Neural progenitor cell (in vitro differentiated cells): ENCODE results near the gene GALNT13. TPM values are rescaled to one million over a fixed set of nuclear protein-coding genes. Genes with fewer than 3 reads are reported as not detected.

ENCODE experiments used
- DNase-seq: peaks from one replicate; pipeline ENCODE4 v3.0.0-alpha.2; 2016; ENCODE audit warnings: low spot score
- H2AFZ ChIP-seq: fragments of 200-600 bp; sonication (generic); replicated peaks from 2 replicates; pipeline ENCODE4 v1.6.1; 2016; ENCODE audit warnings: antibody characterized with exemption
- H3F3A ChIP-seq: fragments of 200-600 bp; sonication (generic); 2 replicates; pipeline ENCODE4 v1.6.1; 2016; ENCODE audit warnings: antibody characterized with exemption, low read depth
- H3K27ac ChIP-seq: fragments of 200-600 bp; sonication (generic); 2 replicates; pipeline ENCODE4 v1.5.1; 2016; ENCODE audit warnings: mild to moderate bottlenecking
- H3K27me3 ChIP-seq: fragments of 200-600 bp; sonication (generic); 2 replicates; pipeline ENCODE4 v1.6.1; 2016; ENCODE audit warnings: mild to moderate bottlenecking, moderate library complexity
- H3K36me3 ChIP-seq: fragments of 200-600 bp; sonication (generic); 2 replicates; pipeline ENCODE4 v1.5.1; 2016
- H3K4me1 ChIP-seq: fragments of 200-600 bp; sonication (generic); 2 replicates; pipeline ENCODE4 v1.6.1; 2016; ENCODE audit warnings: mixed run types
- H3K4me2 ChIP-seq: fragments of 200-600 bp; sonication (generic); 2 replicates; pipeline ENCODE4 v1.6.1; 2016
- H3K4me3 ChIP-seq: fragments of 200-600 bp; sonication (generic); 2 replicates; pipeline ENCODE4 v1.5.1; 2016
- H3K79me2 ChIP-seq: fragments of 200-600 bp; sonication (generic); 2 replicates; pipeline ENCODE4 v1.6.1; 2016; ENCODE audit warnings: low read depth
- H3K9ac ChIP-seq: fragments of 200-600 bp; sonication (generic); 2 replicates; pipeline ENCODE4 v1.6.1; 2016
- H3K9me3 ChIP-seq: fragments of 200-600 bp; sonication (generic); 2 replicates; pipeline ENCODE4 v1.5.1; 2016; ENCODE audit warnings: low read depth
- H4K20me1 ChIP-seq: fragments of 200-600 bp; sonication (generic); 2 replicates; pipeline ENCODE4 v1.6.1; 2016; ENCODE audit warnings: low read depth
- H3K27ac Mint-ChIP-seq: 3 replicates; pipeline ENCODE4 v1.8.0; 2021; ENCODE audit warnings: mixed read lengths
- H3K27me3 Mint-ChIP-seq: 2 replicates; pipeline ENCODE4 v1.8.0; 2022; ENCODE audit warnings: low read depth, mild to moderate bottlenecking, inconsistent platforms, moderate library complexity, mixed read lengths; ENCODE audit not compliant: insufficient read depth
- H3K36me3 Mint-ChIP-seq: 3 replicates; pipeline ENCODE4 v1.8.0; 2021; ENCODE audit warnings: mixed read lengths
- H3K4me1 Mint-ChIP-seq: 3 replicates; pipeline ENCODE4 v1.8.0; 2021; ENCODE audit warnings: mixed read lengths
- H3K4me3 Mint-ChIP-seq: 3 replicates; pipeline ENCODE4 v1.8.0; 2021; ENCODE audit warnings: mild to moderate bottlenecking, moderate library complexity, mixed read lengths
- H3K9me3 Mint-ChIP-seq: 3 replicates; pipeline ENCODE4 v1.8.0; 2020; ENCODE audit warnings: mixed read lengths
- EZH2 ChIP-seq: fragments of 200-600 bp; sonication (generic); IDR thresholded peaks from 2 replicates; pipeline ENCODE4 v1.6.1; 2017; ENCODE audit warnings: antibody characterized with exemption, mild to moderate bottlenecking, moderate library complexity
- EZH2phosphoT487 ChIP-seq: fragments of 200-600 bp; sonication (generic); IDR thresholded peaks from 2 replicates; pipeline ENCODE4 v1.6.1; 2017; ENCODE audit warnings: antibody characterized with exemption
- total RNA-seq: library from RNA; depleted of rRNA; stranded (reverse); fragments of >200 nt; gene quantifications from 2 replicates; pipeline ENCODE4 v1.2.3, GENCODE V29; 2015; ENCODE audit warnings: low replicate concordance
- TF ChIP-seq, protein P1 (sequence below): fragments of 200-600 bp; sonication (generic); IDR thresholded peaks from 2 replicates; pipeline ENCODE4 v1.5.1; 2017; ENCODE audit warnings: antibody characterized with exemption, mild to moderate bottlenecking

Gene GALNT13
- total RNA-seq, 1 donor from 2014 or later: 5.9 TPM

DNA sequence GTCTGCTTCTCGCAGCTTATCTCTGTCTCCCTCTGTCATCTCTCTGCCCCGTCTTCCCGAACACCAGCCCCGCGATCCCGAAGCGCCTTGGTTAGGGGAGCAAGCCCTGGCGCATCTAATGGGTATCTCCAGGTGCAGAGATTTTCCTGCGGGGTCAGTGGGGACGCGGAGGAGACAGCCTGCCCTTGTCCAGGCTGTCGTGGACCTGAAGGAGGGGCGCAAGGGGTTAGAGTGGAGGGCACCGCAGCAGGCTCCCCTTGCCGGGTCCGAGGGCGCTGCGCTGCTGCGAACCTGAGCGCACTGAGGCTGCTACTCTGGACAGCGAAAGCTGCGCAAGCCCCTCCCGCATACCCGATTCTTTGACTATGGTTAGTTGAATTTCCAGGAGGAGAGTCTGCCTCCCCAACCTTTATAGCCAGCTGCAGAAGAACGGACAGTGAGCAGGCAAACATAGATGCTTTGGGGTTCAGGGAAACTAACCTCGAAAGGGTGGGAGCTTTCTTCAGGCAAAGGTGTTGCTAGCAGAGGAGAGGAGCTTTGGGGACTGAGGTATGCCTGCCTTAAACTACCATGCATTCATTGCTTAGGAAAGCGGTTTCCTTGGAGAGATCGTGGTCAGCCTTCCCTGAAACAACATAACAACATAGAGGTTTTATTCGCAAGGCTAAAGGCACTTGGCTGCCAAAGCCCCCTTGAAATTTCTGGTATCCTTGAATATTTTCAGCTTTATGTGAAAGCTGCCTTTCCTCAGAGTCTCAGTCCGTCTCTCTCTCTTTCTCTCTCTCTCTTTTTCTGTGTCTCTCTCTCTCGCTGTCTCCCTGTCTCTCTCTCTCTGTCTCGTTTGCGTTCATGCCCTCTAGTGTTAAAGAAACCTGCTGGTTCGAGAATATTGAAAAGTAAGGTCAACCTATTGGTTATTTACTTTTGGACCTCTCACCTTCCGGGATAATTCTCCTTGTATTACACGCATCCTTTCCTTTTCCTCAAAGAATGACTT lies 1.6 kb downstream of the GALNT13 start:
- peak; percentile 75 for TF ChIP-seq EZH2
- no peak for TF ChIP-seq EZH2phosphoT487
- TF ChIP-seq, protein P1, sequence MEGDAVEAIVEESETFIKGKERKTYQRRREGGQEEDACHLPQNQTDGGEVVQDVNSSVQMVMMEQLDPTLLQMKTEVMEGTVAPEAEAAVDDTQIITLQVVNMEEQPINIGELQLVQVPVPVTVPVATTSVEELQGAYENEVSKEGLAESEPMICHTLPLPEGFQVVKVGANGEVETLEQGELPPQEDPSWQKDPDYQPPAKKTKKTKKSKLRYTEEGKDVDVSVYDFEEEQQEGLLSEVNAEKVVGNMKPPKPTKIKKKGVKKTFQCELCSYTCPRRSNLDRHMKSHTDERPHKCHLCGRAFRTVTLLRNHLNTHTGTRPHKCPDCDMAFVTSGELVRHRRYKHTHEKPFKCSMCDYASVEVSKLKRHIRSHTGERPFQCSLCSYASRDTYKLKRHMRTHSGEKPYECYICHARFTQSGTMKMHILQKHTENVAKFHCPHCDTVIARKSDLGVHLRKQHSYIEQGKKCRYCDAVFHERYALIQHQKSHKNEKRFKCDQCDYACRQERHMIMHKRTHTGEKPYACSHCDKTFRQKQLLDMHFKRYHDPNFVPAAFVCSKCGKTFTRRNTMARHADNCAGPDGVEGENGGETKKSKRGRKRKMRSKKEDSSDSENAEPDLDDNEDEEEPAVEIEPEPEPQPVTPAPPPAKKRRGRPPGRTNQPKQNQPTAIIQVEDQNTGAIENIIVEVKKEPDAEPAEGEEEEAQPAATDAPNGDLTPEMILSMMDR: peak; percentile 6
- no peak overlapping the region for H3K27ac Mint-ChIP-seq
- Histone ChIP-seq H3K9me3 (no peaks in the 10 kb centered on the region), H3F3A (peaks cover 26% of the 10 kb centered on the region), H4K20me1 (peaks cover 33% of the 10 kb centered on the region), H2AFZ (no peak overlapping the region), H3K9ac (no peak overlapping the region), H3K36me3 (no peaks in the 10 kb centered on the region), H3K4me2 (peak overlapping the region; percentile 80), H3K4me1 (peaks cover 13% of the 10 kb centered on the region), H3K27me3 (peaks cover 53% of the 10 kb centered on the region), H3K27ac (no peak overlapping the region), H3K4me3 (peak overlapping the region; percentile 68), H3K79me2 (no peaks in the 10 kb centered on the region)
- no peaks in the 10 kb centered on the region for H3K9me3 Mint-ChIP-seq
- no peaks in the 10 kb centered on the region for H3K36me3 Mint-ChIP-seq
- peak overlapping the region; percentile 89 for H3K4me3 Mint-ChIP-seq
- H3K4me1 Mint-ChIP-seq: peaks cover 23% of the 10 kb centered on the region
- H3K27me3 Mint-ChIP-seq: peaks cover 22% of the 10 kb centered on the region
- DNase-seq: peak; percentile 80

DNA sequence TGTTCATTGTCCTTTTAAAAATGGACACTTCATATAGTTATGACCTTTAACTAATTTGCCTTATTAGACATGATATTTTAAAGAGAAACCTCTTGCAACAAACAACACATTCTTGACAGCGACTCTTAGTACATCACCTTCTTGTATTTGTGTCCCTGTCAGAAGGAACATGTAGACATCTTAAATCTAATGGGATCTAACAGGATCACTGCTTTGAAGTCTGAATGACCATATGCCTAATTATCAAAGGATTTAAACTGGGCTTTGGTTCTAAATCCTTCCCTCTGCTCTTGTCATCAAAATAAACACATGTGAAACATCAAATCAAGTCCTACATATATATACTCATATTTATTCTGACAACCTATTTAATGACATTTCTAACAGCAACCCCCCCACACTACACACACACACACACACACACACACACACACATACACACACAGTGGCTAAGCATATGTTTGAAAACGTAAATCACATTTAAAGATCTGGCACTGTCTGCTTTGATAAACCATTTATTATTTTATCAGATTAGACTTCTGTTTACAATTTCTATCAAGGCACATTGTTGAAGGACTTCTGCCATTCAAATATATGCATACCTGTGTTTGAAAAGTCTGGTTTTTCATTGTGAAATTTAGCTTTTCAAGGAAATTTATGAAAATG lies 4.2 kb downstream of the GALNT13 start:
- Histone ChIP-seq H3K27ac (no peak overlapping the region), H3K4me3 (no peak overlapping the region), H3K27me3 (peaks cover 46% of the 10 kb centered on the region), H3K4me2 (no peak overlapping the region), H2AFZ (no peak overlapping the region), H3K9ac (no peak overlapping the region), H3K9me3 (no peaks in the 10 kb centered on the region), H3K36me3 (no peaks in the 10 kb centered on the region), H3K79me2 (no peaks in the 10 kb centered on the region), H3K4me1 (peaks cover 13% of the 10 kb centered on the region), H4K20me1 (peaks cover 33% of the 10 kb centered on the region), H3F3A (peaks cover 23% of the 10 kb centered on the region)
- Mint-ChIP-seq H3K36me3 (no peaks in the 10 kb centered on the region), H3K27ac (no peak overlapping the region), H3K27me3 (peaks cover 16% of the 10 kb centered on the region), H3K4me3 (no peak overlapping the region), H3K4me1 (peaks cover 20% of the 10 kb centered on the region), H3K9me3 (no peaks in the 10 kb centered on the region)
- DNase-seq: no peak
- TF ChIP-seq EZH2phosphoT487 (no peak), EZH2 (no peak)
- TF ChIP-seq, protein P1: no peak

DNA sequence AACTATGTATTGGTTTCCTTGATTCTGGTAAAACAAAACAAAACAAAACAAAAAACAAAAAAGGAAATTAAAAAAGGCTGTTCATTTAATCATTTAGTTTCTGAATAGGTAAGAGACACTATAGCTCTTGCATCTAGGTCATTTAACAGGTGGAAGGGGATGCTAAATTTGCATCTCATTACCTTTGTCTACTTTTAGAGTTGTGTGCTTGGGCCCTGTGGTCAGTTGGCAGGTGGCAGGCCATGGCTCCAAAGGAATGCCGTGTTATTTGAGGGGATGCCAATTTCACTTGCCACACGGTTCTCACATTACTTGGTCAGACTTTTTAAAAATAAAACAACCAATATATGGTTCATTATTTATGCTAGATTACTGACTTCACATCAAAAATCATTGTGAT lies 9.2 kb downstream of the GALNT13 start:
- no peaks in the 10 kb centered on the region for H3K27me3 Mint-ChIP-seq
- no peak for DNase-seq
- H3K27me3 ChIP-seq: no peaks in the 10 kb centered on the region
- no peak overlapping the region for H3K4me3 Mint-ChIP-seq
- no peaks in the 10 kb centered on the region for H3K36me3 Mint-ChIP-seq
- H3K27ac ChIP-seq: no peak overlapping the region
- no peak overlapping the region for H2AFZ ChIP-seq
- no peaks in the 10 kb centered on the region for H3K4me1 ChIP-seq
- no peaks in the 10 kb centered on the region for H3K4me1 Mint-ChIP-seq
- no peaks in the 10 kb centered on the region for H3K9me3 Mint-ChIP-seq
- no peaks in the 10 kb centered on the region for H4K20me1 ChIP-seq
- no peak overlapping the region for H3K4me2 ChIP-seq
- H3K36me3 ChIP-seq: no peaks in the 10 kb centered on the region
- H3F3A ChIP-seq: no peaks in the 10 kb centered on the region
- H3K9ac ChIP-seq: no peak overlapping the region
- H3K27ac Mint-ChIP-seq: no peak overlapping the region
- H3K9me3 ChIP-seq: no peaks in the 10 kb centered on the region
- no peak overlapping the region for H3K4me3 ChIP-seq
- no peaks in the 10 kb centered on the region for H3K79me2 ChIP-seq
- no peak for TF ChIP-seq EZH2phosphoT487
- no peak for TF ChIP-seq EZH2
- TF ChIP-seq, protein P1: no peak
